Memory B cell (primary cell): ENCODE results near the gene ANKLE1.

Experiments
- ATAC-seq: fragments of 150-1000 bp; cut with Tn5 transposase; 2 replicates; pipeline ENCODE4 v1.10.0; 2021; ENCODE audit warnings: low read depth, mild to moderate bottlenecking, moderate library complexity
- DNase-seq, 2 donors: peaks; one replicate each; pipeline ENCODE4 v3.0.0; 2022; ENCODE audit warnings: low spot score in 2 of 2
- H3K27ac Mint-ChIP-seq: one replicate; pipeline ENCODE4 v1.8.0; 2022; ENCODE audit warnings: mild to moderate bottlenecking, moderate library complexity, mixed read lengths
- H3K27me3 Mint-ChIP-seq: one replicate; pipeline ENCODE4 v1.8.0; 2022; ENCODE audit warnings: mixed read lengths
- H3K36me3 Mint-ChIP-seq: one replicate; pipeline ENCODE4 v1.8.0; 2022; ENCODE audit warnings: mild to moderate bottlenecking, mixed read lengths
- H3K4me1 Mint-ChIP-seq: one replicate; pipeline ENCODE4 v1.8.0; 2022; ENCODE audit warnings: mixed read lengths
- H3K4me3 Mint-ChIP-seq: one replicate; pipeline ENCODE4 v1.8.0; 2022; ENCODE audit warnings: mild to moderate bottlenecking, moderate library complexity, mixed read lengths
- H3K9me3 Mint-ChIP-seq: one replicate; pipeline ENCODE4 v1.8.0; 2022; ENCODE audit warnings: mixed read lengths

The ANKLE1 gene

GRCh38 chr19:17303167-17303939 lies 21.7 kb downstream of the ANKLE1 start, which contains the start of gene ABHD8:
TSS of gene ABHD8 (minus strand) at chr19:17303425. CDS start at chr19:17301616, 1,809 bp downstream.
- Mint-ChIP-seq H3K36me3 (no peaks in the 10 kb centered on the region), H3K27me3 (no peaks in the 10 kb centered on the region), H3K4me1 (peaks cover 21% of the 10 kb centered on the region), H3K9me3 (no peaks in the 10 kb centered on the region), H3K27ac (peak within 1 kb of the TSS; percentile 37), H3K4me3 (peak within 1 kb of the TSS; percentile 78)
- ATAC-seq (peak; percentile 67), DNase-seq (peak; percentile 92 to 93)

GRCh38 chr19:17303940-17304267 lies 22.2 kb downstream of the ANKLE1 start:
- Mint-ChIP-seq H3K4me1 (peaks cover 21% of the 10 kb centered on the region), H3K4me3 (peak overlapping the region; percentile 78), H3K27ac (no peak overlapping the region), H3K9me3 (no peaks in the 10 kb centered on the region), H3K36me3 (no peaks in the 10 kb centered on the region), H3K27me3 (no peaks in the 10 kb centered on the region)
- no peak for ATAC-seq
- DNase-seq = no peak

GRCh38 chr19:17304386-17305215 lies 22.9 kb downstream of the ANKLE1 start:
- H3K4me1 Mint-ChIP-seq = peaks cover 26% of the 10 kb centered on the region
- DNase-seq (no peak), ATAC-seq (no peak)
- no peaks in the 10 kb centered on the region for H3K9me3 Mint-ChIP-seq
- no peak overlapping the region for H3K27ac Mint-ChIP-seq
- no peaks in the 10 kb centered on the region for H3K36me3 Mint-ChIP-seq
- H3K4me3 Mint-ChIP-seq = peak overlapping the region; percentile 28
- H3K27me3 Mint-ChIP-seq = no peaks in the 10 kb centered on the region

- H3K36me3 Mint-ChIP-seq = no peaks in the 10 kb centered on the region
- no peaks in the 10 kb centered on the region for H3K9me3 Mint-ChIP-seq
- H3K4me3 Mint-ChIP-seq = peak overlapping the region; percentile 87
- no peak for DNase-seq
- no peak for ATAC-seq
- H3K27me3 Mint-ChIP-seq = no peaks in the 10 kb centered on the region
- H3K27ac Mint-ChIP-seq = peak overlapping the region; percentile 80
- H3K4me1 Mint-ChIP-seq = peaks cover 29% of the 10 kb centered on the region
These were observed 23.5 kb downstream of the ANKLE1 start for GRCh38 chr19:17305216-17305516.

GRCh38 chr19:17305517-17306284 lies 24.0 kb downstream of the ANKLE1 start, which contains the start of gene MRPL34:
TSS of gene MRPL34 (plus strand) at chr19:17305872. CDS start at chr19:17305893, 21 bp downstream.
- peak; percentile 87 to 93 for DNase-seq
- H3K4me1 Mint-ChIP-seq = peaks cover 34% of the 10 kb centered on the region
- H3K36me3 Mint-ChIP-seq = no peaks in the 10 kb centered on the region
- peak within 1 kb of the TSS; percentile 80 for H3K27ac Mint-ChIP-seq
- ATAC-seq = peak; percentile 66
- H3K4me3 Mint-ChIP-seq = peak within 1 kb of the TSS; percentile 87
- no peaks in the 10 kb centered on the region for H3K27me3 Mint-ChIP-seq
- H3K9me3 Mint-ChIP-seq = no peaks in the 10 kb centered on the region

GRCh38 chr19:17306285-17306714 lies 24.6 kb downstream of the ANKLE1 start:
- DNase-seq (no peak), ATAC-seq (no peak)
- peak overlapping the region; percentile 87 for H3K4me3 Mint-ChIP-seq
- peak overlapping the region; percentile 80 for H3K27ac Mint-ChIP-seq
- H3K36me3 Mint-ChIP-seq = no peaks in the 10 kb centered on the region
- H3K9me3 Mint-ChIP-seq = no peaks in the 10 kb centered on the region
- H3K27me3 Mint-ChIP-seq = no peaks in the 10 kb centered on the region
- H3K4me1 Mint-ChIP-seq = peaks cover 35% of the 10 kb centered on the region

- DNase-seq (no peak), ATAC-seq (no peak)
- Mint-ChIP-seq H3K4me3 (peak overlapping the region; percentile 40), H3K27me3 (no peaks in the 10 kb centered on the region), H3K36me3 (peaks cover 4% of the 10 kb centered on the region), H3K27ac (no peak overlapping the region), H3K9me3 (no peaks in the 10 kb centered on the region), H3K4me1 (peaks cover 34% of the 10 kb centered on the region)
These were observed 26.2 kb downstream of the ANKLE1 start for GRCh38 chr19:17307876-17308377.

GRCh38 chr19:17309198-17309964 lies 27.7 kb downstream of the ANKLE1 start, which contains the start of gene DDA1:
TSS of gene DDA1 (plus strand) at chr19:17309563. CDS start at chr19:17309655, 92 bp downstream.
- peaks cover 31% of the 10 kb centered on the region for H3K4me1 Mint-ChIP-seq
- DNase-seq (peak; percentile 81 to 97), ATAC-seq (peak; percentile 73)

GRCh38 chr19:17309965-17310461 lies 28.3 kb downstream of the ANKLE1 start:
- no peak for DNase-seq
- H3K36me3 Mint-ChIP-seq = peaks cover 11% of the 10 kb centered on the region
- peaks cover 28% of the 10 kb centered on the region for H3K4me1 Mint-ChIP-seq
- H3K27me3 Mint-ChIP-seq = no peaks in the 10 kb centered on the region
- no peak for ATAC-seq
- H3K27ac Mint-ChIP-seq = peak overlapping the region; percentile 83
- no peaks in the 10 kb centered on the region for H3K9me3 Mint-ChIP-seq
- peak overlapping the region; percentile 95 for H3K4me3 Mint-ChIP-seq

More at GRCh38 chr19:17309198-17309964, 27.7 kb downstream of the ANKLE1 start, which contains the start of gene DDA1:
- Mint-ChIP-seq H3K27me3 (no peaks in the 10 kb centered on the region), H3K4me3 (peak within 1 kb of the TSS; percentile 95), H3K9me3 (no peaks in the 10 kb centered on the region), H3K36me3 (peaks cover 11% of the 10 kb centered on the region), H3K27ac (peak within 1 kb of the TSS; percentile 83)

GRCh38 chr19:17311455-17312188 lies 29.9 kb downstream of the ANKLE1 start:
- H3K9me3 Mint-ChIP-seq = no peaks in the 10 kb centered on the region
- ATAC-seq (no peak), DNase-seq (no peak)
- peaks cover 18% of the 10 kb centered on the region for H3K36me3 Mint-ChIP-seq
- peak overlapping the region; percentile 64 for H3K4me3 Mint-ChIP-seq
- H3K27me3 Mint-ChIP-seq = no peaks in the 10 kb centered on the region
- peaks cover 25% of the 10 kb centered on the region for H3K4me1 Mint-ChIP-seq
- no peak overlapping the region for H3K27ac Mint-ChIP-seq

GRCh38 chr19:17312189-17313113 lies 30.8 kb downstream of the ANKLE1 start:
- Mint-ChIP-seq H3K27ac (no peak overlapping the region), H3K4me3 (no peak overlapping the region), H3K27me3 (no peaks in the 10 kb centered on the region), H3K4me1 (peaks cover 25% of the 10 kb centered on the region), H3K36me3 (peaks cover 18% of the 10 kb centered on the region), H3K9me3 (no peaks in the 10 kb centered on the region)
- DNase-seq (no peak), ATAC-seq (no peak)
